NCI-H2196 treated with DMSO at 0.1 percent for 48 hours (cell line): ENCODE measurements around the gene LRP2.

Source experiments
- DNase-seq: peaks from one replicate; lab custom pipeline; 2025; ENCODE audit not compliant: unreplicated experiment; lab: John Stamatoyannopoulos, UW

Gene LRP2

GRCh38 chr2:169247211-169247610, 115.1 kb downstream of the LRP2 start:
- DNase-seq = no peak

- DNase-seq = no peak
Measured at GRCh38 chr2:169240405-169240804, 121.9 kb downstream of the LRP2 start.

DNA sequence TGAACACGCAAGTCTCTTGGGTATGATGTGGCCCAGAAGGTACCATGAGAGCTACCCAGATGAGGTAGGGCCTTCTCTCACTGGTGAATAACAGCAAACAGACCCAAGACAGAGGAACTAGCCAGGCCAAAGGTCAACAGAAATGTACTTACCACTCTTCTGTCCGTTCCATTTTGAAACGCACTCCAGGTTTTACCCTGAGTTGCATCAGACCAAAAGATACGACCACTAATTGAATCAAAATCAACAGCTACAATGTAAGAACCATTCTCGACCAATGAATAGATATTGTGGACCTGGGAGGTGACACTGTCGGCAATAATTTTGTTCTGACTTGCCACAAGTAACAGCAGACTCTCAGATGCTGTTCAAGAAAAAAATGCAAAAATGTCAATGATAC, 124.4 kb downstream of the LRP2 start:
- DNase-seq = no peak

- no peak for DNase-seq
Measured at GRCh38 chr2:169237286-169237685, 125.0 kb downstream of the LRP2 start.

DNA sequence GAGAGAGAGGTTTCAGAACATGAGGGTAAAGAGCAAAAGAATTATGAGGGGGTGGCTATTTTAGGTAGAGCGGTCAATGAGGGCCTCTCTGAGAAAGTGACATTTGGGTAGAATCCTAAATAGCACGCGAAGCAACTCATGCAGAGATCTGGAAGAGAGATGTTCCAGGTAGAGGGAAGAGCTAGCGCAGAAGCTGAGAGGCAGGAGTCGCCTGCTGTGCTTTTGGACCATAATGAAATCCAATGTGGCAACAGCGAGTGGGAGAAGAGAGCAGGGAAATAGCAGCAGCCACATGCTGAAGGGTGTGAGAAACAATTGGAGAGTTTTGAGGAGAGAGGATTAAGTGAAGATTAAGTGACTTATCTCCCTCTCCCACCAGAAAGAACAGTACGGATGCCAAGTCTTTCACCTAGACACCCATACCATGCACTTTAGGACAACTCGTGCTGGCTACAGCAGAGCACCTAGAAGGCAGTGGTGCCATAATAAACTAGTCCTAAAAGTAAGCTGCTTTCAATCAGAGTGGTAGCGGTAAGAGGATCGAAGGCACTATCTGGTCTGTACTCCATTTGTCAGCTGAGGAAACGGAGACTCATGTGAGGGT, 129.7 kb downstream of the LRP2 start:
- no peak for DNase-seq

- DNase-seq = no peak
Measured at GRCh38 chr2:169230204-169230603, 132.1 kb downstream of the LRP2 start.

DNA sequence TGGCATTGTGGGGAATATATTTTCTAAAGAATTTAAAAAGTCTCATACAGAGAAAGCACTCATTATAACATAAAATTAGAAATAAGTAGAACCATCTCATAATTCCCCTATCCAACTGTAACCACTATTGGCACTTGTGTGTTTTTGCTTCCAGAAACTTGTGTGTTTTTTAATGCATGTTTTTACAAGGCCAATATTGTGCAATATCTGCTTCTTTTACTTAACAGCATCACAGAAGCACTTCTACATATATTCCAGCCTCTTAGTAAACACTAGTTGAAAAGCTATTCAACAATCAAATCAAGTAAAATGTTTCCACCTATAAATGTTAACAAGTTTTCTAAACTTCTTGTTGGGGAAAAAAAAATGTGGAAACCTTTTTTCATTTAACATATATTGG, 132.7 kb downstream of the LRP2 start:
- DNase-seq = no peak

DNA sequence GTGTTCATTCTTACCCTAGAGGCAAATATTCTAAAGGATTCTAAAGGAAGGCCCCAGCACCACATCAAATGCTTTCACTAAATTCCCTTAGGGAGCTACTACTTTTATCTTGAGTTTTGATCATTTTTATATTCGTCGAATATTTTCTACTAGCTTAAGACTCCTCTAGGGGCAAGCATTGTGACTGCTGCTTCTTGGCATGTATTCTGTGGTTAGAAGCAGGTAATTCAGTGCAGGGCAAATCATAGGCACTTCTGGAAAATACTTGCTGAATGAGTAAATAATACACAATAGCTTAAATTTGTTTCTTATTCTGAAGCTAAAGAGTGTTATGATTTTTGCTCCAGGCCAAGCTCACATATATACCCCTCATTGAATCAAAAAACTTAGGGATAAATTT, 136.4 kb downstream of the LRP2 start:
- DNase-seq = no peak

DNA sequence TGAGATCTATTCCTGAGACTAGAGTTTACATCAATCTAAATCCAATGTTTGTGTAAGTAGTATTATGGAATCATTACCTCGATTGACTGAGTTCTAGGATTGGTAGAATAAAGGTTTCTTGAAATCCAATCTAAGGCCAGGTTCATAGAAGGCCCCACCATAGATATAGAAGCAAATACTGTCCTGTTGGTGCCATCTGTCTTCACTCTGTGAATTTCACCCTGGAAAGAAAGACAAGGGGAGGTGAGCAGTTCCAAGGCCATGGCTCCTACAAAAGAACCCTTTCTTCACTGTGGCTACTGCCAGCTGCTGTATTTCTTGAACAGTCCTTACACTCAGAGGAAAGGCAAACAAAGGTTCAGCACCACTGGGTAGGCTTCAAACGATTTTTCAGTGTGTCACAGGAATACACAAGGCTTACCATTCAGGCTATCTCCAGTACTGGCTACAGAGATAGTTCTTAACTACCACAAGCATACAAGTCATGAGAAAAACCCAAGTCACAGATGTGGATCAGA, 137.0 kb downstream of the LRP2 start:
- no peak for DNase-seq

DNA sequence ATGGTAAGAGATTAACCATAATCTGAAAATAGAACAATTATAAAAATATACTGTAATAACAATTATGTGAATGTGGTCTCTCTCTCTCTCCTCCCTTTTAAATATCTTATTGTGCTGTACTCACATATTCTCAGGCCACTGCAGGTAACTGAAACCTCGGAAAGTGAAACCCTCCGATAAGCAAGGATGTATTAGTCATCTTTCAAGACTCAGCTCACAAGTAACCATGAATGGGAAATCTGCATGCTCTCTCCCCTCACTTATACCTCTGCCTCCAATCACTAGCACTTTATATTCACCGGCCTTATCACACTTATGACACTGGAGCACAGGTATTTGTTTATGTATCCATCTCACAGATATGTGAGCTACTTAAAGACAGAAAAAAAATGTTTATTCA, 139.7 kb downstream of the LRP2 start:
- no peak for DNase-seq

DNA sequence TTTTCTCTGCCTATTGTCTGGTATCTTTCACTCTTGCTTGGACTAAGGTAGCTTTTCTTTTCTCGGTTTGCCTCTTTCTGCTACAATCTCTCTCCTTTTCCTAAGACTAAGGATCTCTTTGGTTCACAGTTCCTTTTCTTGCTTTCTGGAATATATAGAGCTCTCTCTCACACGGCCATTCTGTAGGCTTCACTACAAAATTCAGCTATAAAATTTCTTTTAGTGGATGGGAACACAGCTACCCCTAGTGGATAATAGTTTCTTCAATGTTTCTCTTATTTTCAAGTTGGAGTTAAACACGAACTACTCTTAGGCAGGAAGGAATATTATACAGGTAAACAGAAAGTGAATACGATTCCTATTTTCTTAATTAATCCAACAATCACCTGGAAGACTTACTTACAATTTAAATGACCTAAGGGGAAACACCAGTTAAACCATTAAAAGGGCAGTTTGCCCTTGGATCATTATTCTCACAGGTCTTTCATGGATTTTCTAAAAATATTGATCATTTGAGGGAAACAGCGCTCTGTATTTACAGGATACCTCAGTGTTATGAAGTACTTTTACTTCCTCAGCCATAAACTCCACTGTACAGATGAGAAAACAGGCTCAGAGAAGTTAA, 140.5 kb downstream of the LRP2 start:
- no peak for DNase-seq

DNA sequence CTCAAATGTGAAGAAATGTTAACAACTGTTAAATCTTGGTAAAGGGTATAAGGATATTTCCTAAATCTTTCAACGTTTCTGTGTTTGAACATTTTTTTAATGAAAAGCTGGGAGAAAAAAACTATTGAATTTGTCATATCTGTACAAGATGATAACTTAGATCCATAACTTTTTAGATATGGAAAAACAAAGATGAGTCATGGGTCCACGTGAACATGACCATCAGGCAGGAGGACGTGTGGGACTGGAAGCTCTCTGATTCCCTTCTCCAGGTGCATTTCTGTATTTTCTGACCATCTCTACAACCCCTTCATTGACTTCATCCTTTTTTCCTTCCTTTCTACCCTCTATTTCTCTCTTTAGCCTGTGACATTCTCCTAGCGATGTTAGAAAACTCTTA, 151.4 kb downstream of the LRP2 start:
- no peak for DNase-seq

GRCh38 chr2:169208026-169208425, 154.3 kb downstream of the LRP2 start:
- DNase-seq = no peak

DNA sequence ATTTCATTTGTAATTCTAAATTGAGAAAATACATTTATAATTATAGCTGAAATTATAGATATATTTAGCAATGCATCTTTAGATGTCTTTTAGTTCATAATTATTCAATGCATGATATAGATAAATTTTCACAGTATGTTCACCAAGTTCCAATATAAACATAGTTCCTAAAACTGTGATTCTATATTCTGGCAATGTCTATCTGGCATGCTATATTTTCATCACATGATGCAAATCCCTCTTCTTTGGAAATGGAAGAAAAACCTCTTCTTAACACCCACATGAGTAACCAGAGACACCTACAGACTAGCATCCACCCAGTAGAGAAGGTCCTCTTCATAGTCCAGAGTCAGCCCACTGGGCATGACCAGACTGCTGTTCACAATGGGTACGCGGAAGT, 157.2 kb downstream of the LRP2 start:
- no peak for DNase-seq

GRCh38 chr2:169203952-169204351, 158.4 kb downstream of the LRP2 start:
- no peak for DNase-seq

DNA sequence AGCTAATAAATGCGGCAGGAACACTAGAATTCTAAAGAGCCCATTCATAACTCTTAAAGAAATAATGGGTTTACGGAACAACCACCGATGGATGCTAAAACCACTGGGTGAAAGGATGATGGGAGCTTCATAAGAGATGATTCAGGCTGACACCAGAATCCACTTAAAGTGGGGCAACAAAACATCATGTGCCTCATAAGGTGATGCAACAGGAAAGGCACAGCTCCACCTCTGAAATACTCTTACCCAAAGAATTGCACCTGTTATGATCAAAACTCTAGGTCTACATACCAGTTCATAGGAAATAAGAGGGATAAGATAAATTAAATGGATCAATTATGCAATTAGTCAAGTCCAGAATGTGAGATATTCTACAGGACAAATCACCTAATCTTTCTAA, 161.6 kb downstream of the LRP2 start:
- DNase-seq = no peak

DNA sequence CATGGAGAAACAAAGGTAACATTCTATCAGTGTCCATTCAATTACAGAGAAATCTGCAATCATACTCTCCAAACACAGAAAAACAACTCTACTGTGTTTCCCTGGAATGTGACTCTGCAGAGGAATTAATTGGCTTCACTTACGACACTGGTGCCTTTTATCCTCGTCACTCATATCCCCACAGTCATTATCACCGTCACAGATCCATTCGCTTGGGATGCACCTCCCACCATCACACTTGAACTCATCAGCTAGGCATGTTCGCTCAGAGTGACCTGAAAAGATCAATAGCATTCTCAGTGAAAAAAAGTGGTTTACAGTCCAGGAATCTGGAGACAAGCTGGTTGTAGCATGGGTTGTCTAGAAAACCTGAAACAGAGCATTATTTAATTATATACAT, 168.7 kb downstream of the LRP2 start:
- no peak for DNase-seq

- no peak for DNase-seq
Measured at GRCh38 chr2:169190197-169190775, 172.0 kb downstream of the LRP2 start.

GRCh38 chr2:169189132-169189531, 173.2 kb downstream of the LRP2 start:
- DNase-seq = no peak

DNA sequence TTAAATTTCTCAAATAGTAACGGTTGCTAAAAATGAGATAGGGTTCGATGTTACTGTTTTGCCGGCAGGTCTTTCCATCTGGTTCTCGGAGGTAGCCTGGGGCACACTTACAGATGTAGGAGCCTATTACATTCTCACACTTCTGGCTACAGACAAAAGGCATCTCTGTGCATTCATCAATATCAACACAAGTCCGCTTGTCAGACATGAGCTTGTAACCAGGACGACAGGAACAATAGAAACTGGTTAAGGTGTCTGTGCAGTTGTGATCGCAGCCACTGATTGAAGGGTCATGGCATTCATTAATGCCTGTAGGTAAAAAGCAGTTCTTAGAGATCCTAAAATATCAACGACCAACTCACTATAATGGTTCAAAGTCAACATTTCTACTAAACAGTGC, 176.6 kb downstream of the LRP2 start:
- no peak for DNase-seq

GRCh38 chr2:169184074-169184473, 178.3 kb downstream of the LRP2 start:
- no peak for DNase-seq

DNA sequence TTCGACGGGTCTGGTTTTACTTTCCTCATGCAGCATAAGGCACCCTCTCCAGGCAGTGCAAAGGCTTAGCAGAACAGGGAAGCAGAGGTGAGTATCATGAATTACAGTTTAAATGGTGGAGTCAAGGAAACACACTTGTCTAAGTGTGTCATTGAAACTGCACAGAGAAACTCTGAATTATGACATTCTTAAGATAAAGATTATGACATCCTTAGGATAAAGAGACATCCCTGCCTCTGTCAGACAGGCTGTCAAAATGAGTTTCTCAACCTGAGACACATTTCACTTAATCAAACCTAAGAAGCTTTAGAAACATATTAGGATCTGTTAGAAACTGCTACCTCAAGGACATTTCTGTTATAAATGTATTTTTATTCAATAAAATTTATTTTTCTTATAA, 179.8 kb downstream of the LRP2 start:
- no peak for DNase-seq
